GM19372 (cell line): ENCODE data around the gene AGL.
"Not testable (repeated sequence)": the region's sequence is repeated elsewhere in the genome, so short reads cannot be mapped to it uniquely, and the experiment has no call there.

ENCODE experiments used
- ATAC-seq: cut with Tn5 transposase; IDR thresholded peaks from one replicate; pipeline ENCODE4 v1.9.1; 2021; ENCODE audit warnings: mild to moderate bottlenecking, low read depth, moderate library complexity; ENCODE audit not compliant: unreplicated experiment

AGL gene

DNA sequence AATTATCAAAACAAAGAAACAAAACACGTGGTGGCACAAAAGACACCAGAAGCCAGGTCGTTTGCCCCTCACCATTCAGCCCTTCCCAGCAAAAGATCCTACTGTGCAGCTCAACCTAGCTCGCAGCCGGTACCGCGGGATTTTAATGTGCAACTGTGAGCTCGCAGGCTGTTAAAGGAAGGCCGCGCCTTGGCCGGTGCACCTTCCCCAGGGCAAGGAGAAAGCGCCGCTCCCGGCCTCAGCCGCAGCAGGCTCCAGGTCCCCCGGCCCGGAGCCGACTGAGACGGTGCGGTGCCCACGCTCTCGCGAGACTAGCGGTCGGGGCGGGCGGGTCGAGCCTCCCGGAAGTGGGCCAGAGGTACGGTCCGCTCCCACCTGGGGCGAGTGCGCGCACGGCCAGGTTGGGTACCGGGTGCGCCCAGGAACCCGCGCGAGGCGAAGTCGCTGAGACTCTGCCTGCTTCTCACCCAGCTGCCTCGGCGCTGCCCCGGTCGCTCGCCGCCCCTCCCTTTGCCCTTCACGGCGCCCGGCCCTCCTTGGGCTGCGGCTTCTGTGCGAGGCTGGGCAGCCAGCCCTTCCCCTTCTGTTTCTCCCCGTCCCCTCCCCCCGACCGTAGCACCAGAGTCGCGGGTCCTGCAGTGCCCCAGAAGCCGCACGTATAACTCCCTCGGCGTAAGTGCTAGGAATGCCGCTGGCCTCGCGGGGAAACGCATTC, at the start of gene AGL:
Gene AGL, plus strand, starts transcription at position 618 of the 715 bp plus-strand sequence. CDS start 682 bp downstream, outside the sequence.
- peak; percentile 98 for ATAC-seq

DNA sequence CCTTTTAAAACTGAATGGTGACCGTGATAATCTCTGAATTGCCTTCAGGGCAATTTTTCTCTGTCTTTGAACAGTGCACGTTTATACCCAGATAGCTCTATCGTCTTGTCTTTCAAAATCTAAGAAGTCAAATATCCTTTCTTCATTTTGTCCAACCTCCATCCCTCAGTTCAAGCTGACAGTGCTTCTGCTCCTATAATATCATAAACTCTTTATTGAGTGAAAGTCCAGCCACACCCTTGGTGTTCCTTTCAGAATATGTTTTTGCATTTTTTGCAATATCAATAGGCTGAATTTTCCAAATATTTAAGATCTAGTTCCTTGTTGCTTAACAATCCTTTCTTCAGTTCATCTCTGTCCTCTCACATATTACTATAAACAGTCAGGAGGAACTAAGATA, 48.6 kb upstream of the AGL start:
- no peak for ATAC-seq

- ATAC-seq, result no peak
Measured at GRCh38 chr1:99806882-99807281, 43.3 kb upstream of the AGL start.

- ATAC-seq, result peak; percentile 72
Measured at GRCh38 chr1:99808391-99809115, 41.6 kb upstream of the AGL start.

DNA sequence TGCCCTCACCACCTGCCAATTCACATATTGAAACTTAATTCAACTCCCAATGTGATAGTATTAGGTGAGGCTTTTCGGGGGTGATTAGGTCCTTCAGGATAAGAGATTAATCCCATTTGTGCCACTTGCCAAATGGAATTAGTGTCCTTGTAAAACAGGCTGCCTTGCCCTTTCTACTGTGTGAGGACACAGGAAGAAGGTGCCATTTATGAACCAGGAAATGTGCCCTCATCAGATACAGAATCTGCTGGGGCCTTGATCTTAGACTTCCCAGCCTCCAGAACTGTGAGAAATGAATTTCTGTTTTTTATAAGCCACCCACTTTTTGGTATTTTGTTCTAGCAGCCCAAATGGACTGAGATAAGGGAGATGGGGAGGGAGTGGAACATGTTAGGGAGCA, 39.1 kb upstream of the AGL start:
- ATAC-seq, result no peak

DNA sequence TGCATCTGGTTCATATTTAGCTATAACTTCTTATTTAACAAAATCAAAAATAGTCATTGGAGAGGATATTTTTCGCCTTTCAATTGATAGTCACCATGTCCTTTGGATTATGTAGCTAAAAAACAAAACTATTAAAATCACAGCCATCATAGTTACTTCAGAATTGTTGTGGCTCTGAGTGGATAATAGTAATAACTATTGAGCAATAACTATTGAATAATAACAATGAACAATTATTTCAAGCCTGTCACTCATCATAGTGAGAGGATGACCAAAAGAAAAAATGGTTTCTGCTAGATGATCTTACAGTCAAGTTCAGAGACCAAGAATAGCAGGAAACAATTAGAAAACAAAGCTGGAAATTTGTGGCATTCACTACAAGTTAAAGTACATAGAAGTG, 38.4 kb upstream of the AGL start:
- no peak for ATAC-seq

- ATAC-seq, result no peak
Measured at GRCh38 chr1:99814373-99814900, 35.7 kb upstream of the AGL start.

GRCh38 chr1:99816656-99817055, 33.5 kb upstream of the AGL start:
- ATAC-seq, result no peak

DNA sequence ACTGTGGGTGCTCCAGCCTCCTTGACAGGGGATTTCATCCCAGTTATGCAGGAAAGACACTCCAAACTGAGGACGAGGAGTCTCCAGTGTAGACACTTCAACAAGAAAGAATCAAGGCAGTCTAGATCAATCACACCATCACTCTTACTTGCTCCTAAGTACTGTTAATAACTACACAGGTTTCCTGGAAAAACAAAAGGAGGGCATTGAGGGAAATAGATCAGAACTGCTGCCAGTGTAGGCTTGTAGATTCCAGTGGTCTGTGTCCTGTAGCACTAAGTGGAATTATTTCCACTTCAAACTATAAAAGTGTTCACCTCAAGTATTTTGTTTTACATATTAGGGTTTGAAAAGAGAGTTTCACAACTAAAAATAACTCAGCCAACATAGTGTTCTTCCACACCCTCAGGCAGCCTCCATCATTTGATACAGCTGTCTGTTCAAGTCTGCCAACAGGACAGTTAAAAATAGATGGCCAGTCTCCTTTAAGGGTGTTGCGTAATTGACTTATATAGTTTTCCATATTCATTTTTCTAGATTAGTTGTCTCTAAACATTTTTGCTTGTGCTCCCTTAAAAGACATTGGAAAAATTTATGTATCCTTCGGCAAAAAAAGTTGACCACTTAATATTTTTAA, 32.0 kb upstream of the AGL start:
- no peak for ATAC-seq

- peak; percentile 93 for ATAC-seq
Measured at GRCh38 chr1:99820546-99820945, 29.6 kb upstream of the AGL start.

DNA sequence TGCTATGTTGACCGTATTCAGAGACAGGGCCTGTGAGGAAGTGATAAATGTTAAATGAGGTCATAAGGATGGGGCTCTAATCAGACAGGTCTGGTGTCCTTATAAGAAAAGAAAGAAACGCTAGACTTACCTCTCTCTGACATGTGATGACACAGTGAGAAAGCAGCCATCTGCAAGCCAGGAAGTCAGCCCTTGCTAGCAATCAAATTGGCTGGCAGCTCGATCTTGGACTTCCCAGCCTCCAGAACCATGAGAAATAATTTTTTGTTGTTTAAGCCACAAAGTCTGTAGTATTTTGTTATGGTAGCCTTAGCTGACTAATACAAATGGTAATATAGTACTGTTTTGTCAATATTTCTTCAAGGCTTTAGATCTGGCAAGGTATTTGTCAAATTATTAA, 25.1 kb upstream of the AGL start:
- no peak for ATAC-seq

DNA sequence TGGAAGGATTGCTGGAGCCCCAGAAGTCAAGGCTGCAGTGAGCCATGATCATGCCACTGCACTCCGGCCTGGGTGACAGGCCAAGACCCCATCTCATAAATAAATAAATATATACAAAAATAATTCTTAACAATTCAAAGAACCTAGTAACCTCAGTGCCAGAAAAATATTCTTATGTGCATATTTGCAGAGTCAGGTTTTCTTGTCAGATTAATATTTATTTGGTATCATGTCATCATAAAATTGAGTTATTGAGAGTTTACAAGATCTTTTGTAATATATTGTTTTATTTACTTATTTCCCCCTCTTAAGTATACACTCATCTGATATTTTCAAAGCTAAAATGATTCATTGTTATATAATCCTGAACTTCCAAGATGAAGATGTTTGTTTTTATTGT, 24.5 kb upstream of the AGL start:
- no peak for ATAC-seq

DNA sequence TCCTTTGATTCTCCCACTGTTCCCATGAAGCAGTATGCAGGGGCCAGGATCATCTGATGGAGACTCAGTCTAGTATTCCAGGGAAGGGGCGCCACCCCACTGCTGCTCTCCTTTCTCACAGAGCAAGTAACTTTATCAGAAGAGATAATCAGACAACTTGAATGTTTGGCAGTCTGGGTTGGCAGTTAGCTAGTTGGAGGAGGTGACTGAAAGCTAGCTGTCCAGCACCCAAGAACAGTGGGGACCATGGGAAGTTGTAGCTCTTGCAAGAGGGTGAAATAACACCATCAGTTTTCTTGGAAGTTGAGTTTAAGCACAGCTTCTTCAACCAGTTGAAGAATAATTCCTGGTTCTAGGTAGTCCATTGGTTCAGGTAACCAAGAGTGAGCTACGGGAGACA, 22.2 kb upstream of the AGL start:
- no peak for ATAC-seq

DNA sequence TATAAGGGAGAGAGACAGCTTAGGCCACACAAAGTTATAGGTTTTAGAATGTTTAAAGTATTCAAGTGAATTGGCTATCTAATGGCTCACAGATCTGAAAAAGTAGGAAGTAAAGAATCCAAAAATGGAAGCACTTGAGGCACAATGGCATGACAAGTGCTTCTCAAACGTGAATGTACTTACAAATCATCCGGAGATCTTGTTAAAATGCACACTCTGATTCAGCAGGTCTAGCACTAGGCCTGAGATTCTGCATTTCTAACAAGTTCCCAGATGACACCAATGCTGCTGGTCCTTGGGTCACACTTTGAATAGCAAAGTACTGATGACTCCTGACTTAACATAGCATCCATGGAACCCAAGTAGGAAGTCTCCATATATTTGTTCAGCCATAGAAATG, 20.9 kb upstream of the AGL start:
- ATAC-seq, result no peak

GRCh38 chr1:99833911-99834310, 16.2 kb upstream of the AGL start:
- ATAC-seq, result not testable (repeated sequence)

DNA sequence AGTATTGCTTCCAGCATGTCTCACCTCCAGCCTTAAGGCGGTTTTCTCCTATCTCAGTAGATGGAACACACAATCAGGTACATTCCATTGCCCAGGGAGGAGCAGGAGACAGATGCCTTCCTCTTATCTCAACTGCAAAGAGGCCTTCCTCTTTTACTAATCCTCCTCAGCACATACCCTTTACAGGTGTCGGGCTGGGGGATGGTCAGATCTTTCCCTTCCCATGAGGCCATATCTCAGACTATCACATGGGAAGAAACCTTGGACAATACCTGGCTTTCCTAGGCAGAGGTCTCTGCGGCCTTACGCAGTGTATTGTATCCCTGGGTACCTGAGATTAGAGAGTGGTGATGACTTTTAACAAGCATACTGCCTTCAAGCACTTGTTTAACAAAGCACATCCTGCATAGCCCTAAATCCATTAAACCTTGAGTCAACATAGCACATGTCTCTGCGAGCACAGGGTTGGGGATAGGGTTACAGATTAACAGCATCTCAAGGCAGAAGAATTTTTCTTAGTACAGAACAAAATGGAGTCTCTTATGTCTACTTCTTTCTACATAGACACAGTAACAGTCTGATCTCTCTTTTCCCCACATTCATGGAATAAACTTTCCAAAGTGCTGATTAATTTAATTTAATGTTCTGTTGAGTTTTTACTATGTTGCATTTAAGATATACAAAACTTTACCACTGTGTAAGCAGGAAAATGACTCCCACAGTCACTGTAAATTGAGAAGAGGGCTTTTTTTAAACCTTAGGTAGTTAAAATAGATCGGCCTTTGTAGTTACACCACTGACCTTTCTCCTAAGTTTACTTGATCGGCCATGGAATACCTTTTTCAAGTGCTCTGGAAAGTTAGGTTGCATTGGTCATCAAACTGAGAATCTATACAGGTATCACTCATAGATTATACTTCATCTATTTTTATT, 13.7 kb upstream of the AGL start:
- not testable (repeated sequence) for ATAC-seq

DNA sequence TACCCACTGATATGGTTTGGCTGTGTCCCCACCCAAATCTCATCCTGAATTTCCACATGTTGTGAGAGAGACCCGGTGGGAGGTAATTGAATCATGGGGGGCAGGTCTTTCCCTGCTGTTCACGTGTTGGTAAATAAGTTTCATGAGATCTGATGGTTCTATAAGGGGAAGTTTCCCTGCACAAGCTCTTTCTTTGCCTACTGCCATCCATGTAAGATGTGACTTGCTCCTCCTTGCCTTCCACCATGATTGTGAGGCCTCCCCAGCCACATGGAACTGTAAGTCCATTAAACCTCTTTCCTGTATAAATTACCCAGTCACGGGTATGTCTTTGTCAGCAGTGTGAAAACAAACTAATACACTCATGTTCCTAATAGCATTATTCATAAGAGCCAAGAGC, 9.8 kb upstream of the AGL start:
- not testable (repeated sequence) for ATAC-seq

DNA sequence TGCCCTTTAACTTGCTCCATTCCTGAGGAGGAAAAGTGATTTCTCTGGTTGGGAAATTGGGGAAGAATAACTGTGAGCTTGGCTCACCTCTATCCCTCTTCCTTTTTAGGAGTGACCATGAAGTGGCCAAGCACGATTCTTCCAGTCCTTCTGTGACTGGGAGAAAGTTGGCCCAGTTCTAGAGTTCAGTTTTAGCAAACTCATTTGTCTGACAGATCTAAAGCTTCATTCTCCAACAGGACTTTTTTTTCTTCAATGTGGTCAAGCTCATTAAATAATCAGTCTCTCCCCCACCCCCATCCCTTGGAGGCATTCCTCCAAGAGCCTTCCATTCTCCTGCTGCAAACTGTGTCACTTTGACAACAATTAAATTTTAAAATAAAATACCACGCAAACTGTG, 6.4 kb upstream of the AGL start:
- no peak for ATAC-seq

- ATAC-seq, result not testable (repeated sequence)
Measured at GRCh38 chr1:99845201-99845600, 5.0 kb upstream of the AGL start.

DNA sequence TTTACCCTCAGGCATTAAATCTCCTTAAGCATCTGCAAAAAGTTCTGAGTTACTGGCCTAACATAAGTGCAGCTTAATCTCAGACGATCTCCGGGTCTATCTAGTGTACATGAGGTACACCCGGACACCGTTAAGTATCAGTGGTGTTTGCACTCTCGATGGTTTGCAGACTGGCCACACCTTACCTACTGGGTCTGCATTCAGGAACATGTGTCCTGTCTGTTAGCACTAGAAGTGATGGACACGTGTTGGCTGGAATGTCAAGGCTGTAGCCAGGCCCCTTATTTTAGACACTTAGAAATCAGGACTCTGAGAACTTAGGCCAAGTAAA, 783 bp upstream of the AGL start:
- ATAC-seq, result no peak
